K562 (cell line): ENCODE data around the gene TMEM273. TPM values are rescaled to one million over a fixed set of nuclear protein-coding genes. Genes with fewer than 3 reads are reported as not detected.

Experiments used
- ARID1B ChIP-seq: fragments of 450-650 bp; IDR thresholded peaks from 2 replicates; pipeline ENCODE4 v1.6.1; 2016; ENCODE audit warnings: antibody characterized with exemption, mild to moderate bottlenecking, inconsistent platforms
- FOXA3 ChIP-seq, 2 experiments: fragments of 450-650 bp in 1 of 2; sonication (generic) in 1 of 2; formaldehyde crosslinking; IDR thresholded peaks in 1 of 2; conservative IDR thresholded peaks in 1 of 2; 2 replicates each; pipeline versions ENCODE4 v1.4.0 to v1.8.0; 2020 to 2022; ENCODE audit warnings: mild to moderate bottlenecking in 2 of 2, missing genetic modification reagents in 1 of 2
- HDAC1 ChIP-seq, 2 experiments: fragments of 450-650 bp; IDR thresholded peaks; 2 replicates each; pipeline ENCODE4 v1.6.1; 2016 to 2017; ENCODE audit warnings: inconsistent platforms in 1 of 2, mild to moderate bottlenecking in 1 of 2, moderate library complexity in 1 of 2
- HSF4 ChIP-seq: fragments of 250-450 bp; sonication (Bioruptor Pico); IDR thresholded peaks from 2 replicates; pipeline ENCODE4 v2.1.2; 2022; ENCODE audit warnings: mild to moderate bottlenecking, moderate library complexity, borderline replicate concordance
- KLF16 ChIP-seq: IDR thresholded peaks from 2 replicates; pipeline ENCODE4 v1.6.1; 2016; ENCODE audit warnings: antibody characterized with exemption
- NELFE ChIP-seq: IDR thresholded peaks from 2 replicates; pipeline ENCODE4 v1.6.1; 2011; ENCODE audit warnings: mild to moderate bottlenecking; ENCODE audit not compliant: insufficient read depth, insufficient read length
- NFATC3 ChIP-seq: fragments of 450-650 bp; IDR thresholded peaks from 2 replicates; pipeline ENCODE4 v1.6.1; 2017; ENCODE audit warnings: mild to moderate bottlenecking
- NFYB ChIP-seq: IDR thresholded peaks from 2 replicates; pipeline ENCODE4 v1.6.1; 2011; ENCODE audit warnings: mild to moderate bottlenecking, moderate library complexity; ENCODE audit not compliant: insufficient read length; ENCODE audit errors: extremely low read depth
- RBM22 ChIP-seq: fragments of 200-400 bp; formaldehyde crosslinking; IDR thresholded peaks from 2 replicates; pipeline ENCODE4 v1.6.1; 2018; ENCODE audit warnings: low read length, low read depth; ENCODE audit not compliant: poor library complexity, severe bottlenecking
- SMAD3 ChIP-seq: fragments of 450-650 bp; formaldehyde crosslinking; conservative IDR thresholded peaks from 2 replicates; pipeline ENCODE4 v1.4.0; 2020; ENCODE audit warnings: mild to moderate bottlenecking
- TEAD4 ChIP-seq, 2 experiments: sonication (generic) in 1 of 2; formaldehyde crosslinking in 1 of 2; IDR thresholded peaks; 2 replicates each; pipeline versions ENCODE4 v1.6.1 to v1.8.0; 2012 to 2022; ENCODE audit warnings: borderline replicate concordance in 1 of 2, inconsistent platforms in 1 of 2, low read length in 1 of 2, mild to moderate bottlenecking in 1 of 2, missing genetic modification reagents in 1 of 2
- TRIM24 ChIP-seq, 2 experiments: fragments of 450-650 bp; IDR thresholded peaks; 2 replicates each; pipeline ENCODE4 v1.6.1; 2016
- ZNF408 ChIP-seq: fragments of 250-450 bp; sonication (Bioruptor Pico); IDR thresholded peaks from 2 replicates; pipeline ENCODE4 v1.4.0; 2020; ENCODE audit warnings: low read depth, mild to moderate bottlenecking, moderate library complexity
- ZNF696 ChIP-seq: fragments of 250-450 bp; sonication (Bioruptor Pico); conservative IDR thresholded peaks from 2 replicates; pipeline ENCODE4 v1.4.0; 2020; ENCODE audit warnings: mild to moderate bottlenecking, moderate library complexity
- polyA plus RNA-seq, 8 experiments: library from polyadenylated mRNA; depleted of rRNA in 4 of 8; stranded (reverse) in 5 of 8; unstranded in 3 of 8; fragments of >200 nt; fragmentation: Nextera tagmentation in 2 of 8; fragmentation: Illumina TruSeq in 1 of 8; extraction: Ambion mirVana in 2 of 8; extraction: Trizol in 1 of 8; gene quantifications; 2 replicates each; pipeline versions ENCODE4 v1.2.1 to v1.2.3, GENCODE V29; 2011 to 2014; ENCODE audit warnings: inconsistent platforms in 1 of 8, missing spikeins in 1 of 8
- total RNA-seq, 7 experiments: library from RNA; depleted of rRNA in 6 of 7; stranded (reverse); fragments of >200 nt in 6 of 7; fragmentation: Illumina TruSeq in 2 of 7; extraction: Trizol in 2 of 7; gene quantifications; 2 replicates each; pipeline versions ENCODE4 v1.2.1 to v1.2.3, GENCODE V29; 2011 to 2021; ENCODE audit warnings: low replicate concordance in 1 of 7
- TF ChIP-seq, protein P1 (sequence below): IDR thresholded peaks from 2 replicates; pipeline ENCODE4 v1.6.1; 2012; ENCODE audit warnings: low read depth, low read length, improper control_type of control experiment, borderline replicate concordance
- TF ChIP-seq, protein P2 (sequence below): sonication (generic); formaldehyde crosslinking; IDR thresholded peaks from 2 replicates; pipeline ENCODE4 v1.5.0; 2020; ENCODE audit warnings: missing genetic modification reagents
- TF ChIP-seq, protein P3 (sequence below): fragments of 450-650 bp; conservative IDR thresholded peaks from 2 replicates; pipeline ENCODE4 v1.6.1; 2016; ENCODE audit warnings: missing genetic modification characterization, low read depth, mild to moderate bottlenecking, missing compliant biosample characterization, moderate library complexity
- TF ChIP-seq, protein P4 (sequence below): fragments of 450-650 bp; IDR thresholded peaks from 2 replicates; pipeline ENCODE4 v1.6.1; 2016; ENCODE audit warnings: mild to moderate bottlenecking
- TF ChIP-seq, protein P5 (sequence below), 2 experiments: IDR thresholded peaks in 1 of 2; conservative IDR thresholded peaks in 1 of 2; 2 replicates each; pipeline ENCODE4 v1.6.1; 2016; ENCODE audit warnings: low read depth in 2 of 2, mild to moderate bottlenecking in 1 of 2, missing compliant biosample characterization in 1 of 2, missing genetic modification characterization in 1 of 2, moderate library complexity in 1 of 2

TMEM273 gene
- total and polyA plus RNA-seq, 9 of the 15 experiments (the other 6 are each of a cell fraction or from before 2014, with no cell fraction given) = 39.2 to 131 (median 95.6) TPM

DNA sequence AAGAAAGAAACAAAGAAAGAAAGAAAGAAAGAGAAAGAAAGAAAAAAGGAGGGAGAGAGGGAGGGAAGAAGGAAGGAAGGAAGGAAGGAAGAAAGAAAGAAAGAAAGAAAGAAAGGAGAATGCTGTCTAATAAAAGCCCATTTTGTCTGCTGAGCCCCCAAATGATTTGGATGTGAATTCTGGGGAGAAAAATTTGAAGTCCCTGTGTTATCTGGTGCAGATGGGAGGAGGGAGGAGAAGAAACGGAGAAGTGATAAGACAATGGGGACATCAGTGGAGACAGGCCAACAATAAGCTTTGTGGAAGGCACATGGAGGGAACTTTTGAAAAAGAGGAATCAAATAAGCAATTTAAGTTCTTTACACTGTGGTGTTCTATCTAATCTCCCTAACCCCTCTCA is 24.6 kb upstream of the TMEM273 start (continued):
- 0 out of 4 replicates have a peak, but pooled peaks of 1 of the 2 experiments have one; percentile 6 for TF ChIP-seq FOXA3 (CRISPR knock-in tag; conservative IDR thresholded peaks at IDR 0.05 in 1 of 2, IDR thresholded peaks at IDR 0.05 in 1 of 2)
- no peak for TF ChIP-seq NELFE
- peak; percentile 36; the same call in 1 of the 2 replicates for TF ChIP-seq NFATC3
- no peak for TF ChIP-seq RBM22
- no peak for TF ChIP-seq SMAD3
- peak; percentile 28 to 55; a peak in 1 of 4 replicates for TF ChIP-seq TRIM24 (IDR thresholded peaks at IDR 0.05)
- TF ChIP-seq HDAC1 (IDR thresholded peaks at IDR 0.05) = peak; percentile 77 to 86
- TF ChIP-seq, protein P1, sequence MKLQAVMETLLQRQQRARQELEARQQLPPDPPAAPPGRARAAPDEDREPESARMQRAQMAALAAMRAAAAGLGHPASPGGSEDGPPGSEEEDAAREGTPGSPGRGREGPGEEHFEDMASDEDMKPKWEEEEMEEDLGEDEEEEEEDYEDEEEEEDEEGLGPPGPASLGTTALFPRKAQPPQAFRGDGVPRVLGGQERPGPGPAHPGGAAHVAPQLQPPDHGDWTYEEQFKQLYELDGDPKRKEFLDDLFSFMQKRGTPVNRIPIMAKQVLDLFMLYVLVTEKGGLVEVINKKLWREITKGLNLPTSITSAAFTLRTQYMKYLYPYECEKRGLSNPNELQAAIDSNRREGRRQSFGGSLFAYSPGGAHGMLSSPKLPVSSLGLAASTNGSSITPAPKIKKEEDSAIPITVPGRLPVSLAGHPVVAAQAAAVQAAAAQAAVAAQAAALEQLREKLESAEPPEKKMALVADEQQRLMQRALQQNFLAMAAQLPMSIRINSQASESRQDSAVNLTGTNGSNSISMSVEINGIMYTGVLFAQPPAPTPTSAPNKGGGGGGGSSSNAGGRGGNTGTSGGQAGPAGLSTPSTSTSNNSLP = no peak
- TF ChIP-seq, protein P2, sequence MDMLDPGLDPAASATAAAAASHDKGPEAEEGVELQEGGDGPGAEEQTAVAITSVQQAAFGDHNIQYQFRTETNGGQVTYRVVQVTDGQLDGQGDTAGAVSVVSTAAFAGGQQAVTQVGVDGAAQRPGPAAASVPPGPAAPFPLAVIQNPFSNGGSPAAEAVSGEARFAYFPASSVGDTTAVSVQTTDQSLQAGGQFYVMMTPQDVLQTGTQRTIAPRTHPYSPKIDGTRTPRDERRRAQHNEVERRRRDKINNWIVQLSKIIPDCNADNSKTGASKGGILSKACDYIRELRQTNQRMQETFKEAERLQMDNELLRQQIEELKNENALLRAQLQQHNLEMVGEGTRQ (CRISPR knock-in tag) = no peak
- no peak for TF ChIP-seq KLF16
- TF ChIP-seq HSF4 (CRISPR knock-in tag) = no peak
- TF ChIP-seq ZNF696 = no peak
- TF ChIP-seq ZNF408 (CRISPR knock-in tag) = no peak
- TF ChIP-seq, protein P3, sequence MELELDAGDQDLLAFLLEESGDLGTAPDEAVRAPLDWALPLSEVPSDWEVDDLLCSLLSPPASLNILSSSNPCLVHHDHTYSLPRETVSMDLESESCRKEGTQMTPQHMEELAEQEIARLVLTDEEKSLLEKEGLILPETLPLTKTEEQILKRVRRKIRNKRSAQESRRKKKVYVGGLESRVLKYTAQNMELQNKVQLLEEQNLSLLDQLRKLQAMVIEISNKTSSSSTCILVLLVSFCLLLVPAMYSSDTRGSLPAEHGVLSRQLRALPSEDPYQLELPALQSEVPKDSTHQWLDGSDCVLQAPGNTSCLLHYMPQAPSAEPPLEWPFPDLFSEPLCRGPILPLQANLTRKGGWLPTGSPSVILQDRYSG (tag) = no peak
- TF ChIP-seq ARID1B = peak; percentile 86
- TF ChIP-seq, protein P4, sequence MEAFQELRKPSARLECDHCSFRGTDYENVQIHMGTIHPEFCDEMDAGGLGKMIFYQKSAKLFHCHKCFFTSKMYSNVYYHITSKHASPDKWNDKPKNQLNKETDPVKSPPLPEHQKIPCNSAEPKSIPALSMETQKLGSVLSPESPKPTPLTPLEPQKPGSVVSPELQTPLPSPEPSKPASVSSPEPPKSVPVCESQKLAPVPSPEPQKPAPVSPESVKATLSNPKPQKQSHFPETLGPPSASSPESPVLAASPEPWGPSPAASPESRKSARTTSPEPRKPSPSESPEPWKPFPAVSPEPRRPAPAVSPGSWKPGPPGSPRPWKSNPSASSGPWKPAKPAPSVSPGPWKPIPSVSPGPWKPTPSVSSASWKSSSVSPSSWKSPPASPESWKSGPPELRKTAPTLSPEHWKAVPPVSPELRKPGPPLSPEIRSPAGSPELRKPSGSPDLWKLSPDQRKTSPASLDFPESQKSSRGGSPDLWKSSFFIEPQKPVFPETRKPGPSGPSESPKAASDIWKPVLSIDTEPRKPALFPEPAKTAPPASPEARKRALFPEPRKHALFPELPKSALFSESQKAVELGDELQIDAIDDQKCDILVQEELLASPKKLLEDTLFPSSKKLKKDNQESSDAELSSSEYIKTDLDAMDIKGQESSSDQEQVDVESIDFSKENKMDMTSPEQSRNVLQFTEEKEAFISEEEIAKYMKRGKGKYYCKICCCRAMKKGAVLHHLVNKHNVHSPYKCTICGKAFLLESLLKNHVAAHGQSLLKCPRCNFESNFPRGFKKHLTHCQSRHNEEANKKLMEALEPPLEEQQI = peak; percentile 56; the same call in 1 of the 2 replicates
- TF ChIP-seq TEAD4 (IDR thresholded peaks at IDR 0.05; ENCODE audit: low read length) = peak; percentile 59
- TF ChIP-seq TEAD4 (CRISPR knock-in tag; IDR thresholded peaks at IDR 0.05; ENCODE audit: borderline replicate concordance) = no peak
- no peak for TF ChIP-seq NFYB
- TF ChIP-seq, protein P5, sequence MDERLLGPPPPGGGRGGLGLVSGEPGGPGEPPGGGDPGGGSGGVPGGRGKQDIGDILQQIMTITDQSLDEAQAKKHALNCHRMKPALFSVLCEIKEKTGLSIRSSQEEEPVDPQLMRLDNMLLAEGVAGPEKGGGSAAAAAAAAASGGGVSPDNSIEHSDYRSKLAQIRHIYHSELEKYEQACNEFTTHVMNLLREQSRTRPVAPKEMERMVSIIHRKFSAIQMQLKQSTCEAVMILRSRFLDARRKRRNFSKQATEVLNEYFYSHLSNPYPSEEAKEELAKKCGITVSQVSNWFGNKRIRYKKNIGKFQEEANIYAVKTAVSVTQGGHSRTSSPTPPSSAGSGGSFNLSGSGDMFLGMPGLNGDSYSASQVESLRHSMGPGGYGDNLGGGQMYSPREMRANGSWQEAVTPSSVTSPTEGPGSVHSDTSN (CRISPR knock-in tag; IDR thresholded peaks at IDR 0.05; ENCODE audit: low read depth) = no peak
- TF ChIP-seq, protein P5 (tag; conservative IDR thresholded peaks at IDR 0.05; ENCODE audit: low read depth) = 0 out of 2 replicates have a peak, but pooled peaks have one; percentile 27
